Neural cell (in vitro differentiated cells): Measurements from ENCODE around the gene PCDHGC4. TPM values are rescaled to one million over a fixed set of nuclear protein-coding genes. Genes with fewer than 3 reads are reported as not detected.

Source experiments
- H2AFZ ChIP-seq: fragments of 200-600, 300-800 bp; sonication (generic), shearing (Covaris generic); 2 replicates; pipeline ENCODE4 v1.6.0; 2014; ENCODE audit warnings: low read depth, mild to moderate bottlenecking, antibody characterized with exemption, low read length, moderate library complexity
- H3F3A ChIP-seq: fragments of 200-600 bp; shearing (Covaris generic); 2 replicates; pipeline ENCODE4 v1.6.1; 2016; ENCODE audit warnings: mild to moderate bottlenecking, moderate library complexity, mixed read lengths, antibody characterized with exemption, low read length; ENCODE audit not compliant: insufficient read depth, poor library complexity, severe bottlenecking
- H3K27ac ChIP-seq: fragments of 200-600, 300-800 bp; sonication (generic), shearing (Covaris generic); 2 replicates; pipeline ENCODE4 v1.5.1; 2014; ENCODE audit warnings: mild to moderate bottlenecking, low read length, moderate library complexity
- H3K27me3 ChIP-seq: fragments of 300-800, 200-600 bp; sonication (generic), shearing (Covaris generic); 2 replicates; pipeline ENCODE4 v1.6.0; 2014; ENCODE audit warnings: mild to moderate bottlenecking, low read depth, low read length, moderate library complexity; ENCODE audit not compliant: insufficient read depth
- H3K36me3 ChIP-seq: fragments of 300-800, 200-600 bp; sonication (generic), shearing (Covaris generic); 2 replicates; pipeline ENCODE4 v1.5.1; 2014; ENCODE audit warnings: mild to moderate bottlenecking, antibody characterized with exemption, low read length, moderate library complexity; ENCODE audit not compliant: insufficient read depth
- H3K4me2 ChIP-seq: fragments of 300-800, 200-600 bp; sonication (generic), shearing (Covaris generic); 2 replicates; pipeline ENCODE4 v1.6.0; 2014; ENCODE audit warnings: mild to moderate bottlenecking, low read length
- H3K4me3 ChIP-seq: fragments of 300-800, 200-600 bp; sonication (generic), shearing (Covaris generic); 2 replicates; pipeline ENCODE4 v1.5.1; 2014; ENCODE audit warnings: mild to moderate bottlenecking, low read length, moderate library complexity
- H3K79me2 ChIP-seq: fragments of 200-600 bp; shearing (Covaris generic); replicated peaks from 2 replicates; pipeline ENCODE4 v1.6.0; 2014; ENCODE audit warnings: mild to moderate bottlenecking, low read length, moderate library complexity; ENCODE audit not compliant: insufficient read depth
- H3K9ac ChIP-seq: fragments of 300-800, 200-600 bp; sonication (generic), shearing (Covaris generic); 2 replicates; pipeline ENCODE4 v1.6.1; 2016; ENCODE audit warnings: mild to moderate bottlenecking, low read length, mixed read lengths
- H3K9me2 ChIP-seq: fragments of 200-600 bp; shearing (Covaris generic); 2 replicates; pipeline ENCODE4 v1.6.1; 2016; ENCODE audit warnings: mild to moderate bottlenecking, low read length, mixed read lengths; ENCODE audit not compliant: insufficient read depth
- H3K9me3 ChIP-seq: fragments of 200-600, 300-800 bp; sonication (generic), shearing (Covaris generic); 2 replicates; pipeline ENCODE4 v1.6.1; 2016; ENCODE audit warnings: mild to moderate bottlenecking, mixed run types, low read length, moderate library complexity, mixed read lengths
- H4K20me1 ChIP-seq: fragments of 200-600 bp; shearing (Covaris generic); 2 replicates; pipeline ENCODE4 v1.6.1; 2016; ENCODE audit warnings: mild to moderate bottlenecking, mixed run types; ENCODE audit not compliant: insufficient read depth
- EP300 ChIP-seq: fragments of 450-650 bp; conservative IDR thresholded peaks from 2 replicates; pipeline ENCODE4 v1.6.1; 2014; ENCODE audit warnings: antibody characterized with exemption, mild to moderate bottlenecking, moderate library complexity; ENCODE audit not compliant: poor library complexity, severe bottlenecking
- EZH2 ChIP-seq: fragments of 200-600, 300-800 bp; shearing (Covaris generic), sonication (generic); IDR thresholded peaks from 2 replicates; pipeline ENCODE4 v1.6.1; 2014; ENCODE audit warnings: antibody characterized with exemption, low read length, borderline replicate concordance, mild to moderate bottlenecking; ENCODE audit not compliant: insufficient read depth, poor library complexity, severe bottlenecking
- RAD21 ChIP-seq: fragments of 450-650 bp; conservative IDR thresholded peaks from 2 replicates; pipeline ENCODE4 v1.6.1; 2014; ENCODE audit warnings: antibody characterized with exemption, mild to moderate bottlenecking, moderate library complexity
- SMC3 ChIP-seq: fragments of 450-650 bp; conservative IDR thresholded peaks from 2 replicates; pipeline ENCODE4 v1.6.1; 2014; ENCODE audit warnings: antibody characterized with exemption, mild to moderate bottlenecking, moderate library complexity; ENCODE audit not compliant: poor library complexity
- TAF1 ChIP-seq: IDR thresholded peaks from 2 replicates; pipeline ENCODE4 v1.6.1; 2012; ENCODE audit warnings: low read depth
- polyA plus RNA-seq: library from polyadenylated mRNA; depleted of rRNA; stranded (reverse); fragments of >200 nt; gene quantifications from 2 replicates; pipeline ENCODE4 v1.2.3, GENCODE V29; 2014
- TF ChIP-seq, protein P1 (sequence below): IDR thresholded peaks from 2 replicates; pipeline ENCODE4 v1.6.1; 2012; ENCODE audit warnings: borderline replicate concordance
- TF ChIP-seq, protein P2 (sequence below): fragments of 450-650 bp; IDR thresholded peaks from 2 replicates; pipeline ENCODE4 v1.5.1; 2014; ENCODE audit warnings: antibody characterized with exemption, mild to moderate bottlenecking, moderate library complexity; ENCODE audit not compliant: poor library complexity, severe bottlenecking

PCDHGC4 gene
- polyA plus RNA-seq, 1 donor from 2014 or later, result 4.3 TPM

GRCh38 chr5:141495453-141495811, 10.6 kb downstream of the PCDHGC4 start:
- Histone ChIP-seq H3K4me3 (peak overlapping the region; percentile 58), H3K4me2 (no peak overlapping the region), H3K9ac (peak overlapping the region; percentile 71)

GRCh38 chr5:141496038-141496437, 11.2 kb downstream of the PCDHGC4 start:
- Histone ChIP-seq H3K79me2 (peaks cover 9% of the 10 kb centered on the region), H3K4me3 (no peak overlapping the region), H3K9me2 (no peaks in the 10 kb centered on the region), H3K27ac (no peak overlapping the region), H3K36me3 (peaks cover 16% of the 10 kb centered on the region), H4K20me1 (no peaks in the 10 kb centered on the region), H2AFZ (no peak overlapping the region), H3K27me3 (no peaks in the 10 kb centered on the region), H3K4me2 (no peak overlapping the region), H3F3A (no peaks in the 10 kb centered on the region), H3K9ac (no peak overlapping the region), H3K9me3 (peaks cover 18% of the 10 kb centered on the region)
- TF ChIP-seq SMC3, result no peak
- TF ChIP-seq TAF1, result no peak
- TF ChIP-seq EP300, result no peak
- no peak for TF ChIP-seq RAD21
- TF ChIP-seq EZH2, result no peak
- TF ChIP-seq, protein P1, sequence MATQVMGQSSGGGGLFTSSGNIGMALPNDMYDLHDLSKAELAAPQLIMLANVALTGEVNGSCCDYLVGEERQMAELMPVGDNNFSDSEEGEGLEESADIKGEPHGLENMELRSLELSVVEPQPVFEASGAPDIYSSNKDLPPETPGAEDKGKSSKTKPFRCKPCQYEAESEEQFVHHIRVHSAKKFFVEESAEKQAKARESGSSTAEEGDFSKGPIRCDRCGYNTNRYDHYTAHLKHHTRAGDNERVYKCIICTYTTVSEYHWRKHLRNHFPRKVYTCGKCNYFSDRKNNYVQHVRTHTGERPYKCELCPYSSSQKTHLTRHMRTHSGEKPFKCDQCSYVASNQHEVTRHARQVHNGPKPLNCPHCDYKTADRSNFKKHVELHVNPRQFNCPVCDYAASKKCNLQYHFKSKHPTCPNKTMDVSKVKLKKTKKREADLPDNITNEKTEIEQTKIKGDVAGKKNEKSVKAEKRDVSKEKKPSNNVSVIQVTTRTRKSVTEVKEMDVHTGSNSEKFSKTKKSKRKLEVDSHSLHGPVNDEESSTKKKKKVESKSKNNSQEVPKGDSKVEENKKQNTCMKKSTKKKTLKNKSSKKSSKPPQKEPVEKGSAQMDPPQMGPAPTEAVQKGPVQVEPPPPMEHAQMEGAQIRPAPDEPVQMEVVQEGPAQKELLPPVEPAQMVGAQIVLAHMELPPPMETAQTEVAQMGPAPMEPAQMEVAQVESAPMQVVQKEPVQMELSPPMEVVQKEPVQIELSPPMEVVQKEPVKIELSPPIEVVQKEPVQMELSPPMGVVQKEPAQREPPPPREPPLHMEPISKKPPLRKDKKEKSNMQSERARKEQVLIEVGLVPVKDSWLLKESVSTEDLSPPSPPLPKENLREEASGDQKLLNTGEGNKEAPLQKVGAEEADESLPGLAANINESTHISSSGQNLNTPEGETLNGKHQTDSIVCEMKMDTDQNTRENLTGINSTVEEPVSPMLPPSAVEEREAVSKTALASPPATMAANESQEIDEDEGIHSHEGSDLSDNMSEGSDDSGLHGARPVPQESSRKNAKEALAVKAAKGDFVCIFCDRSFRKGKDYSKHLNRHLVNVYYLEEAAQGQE, result no peak
- TF ChIP-seq, protein P2, sequence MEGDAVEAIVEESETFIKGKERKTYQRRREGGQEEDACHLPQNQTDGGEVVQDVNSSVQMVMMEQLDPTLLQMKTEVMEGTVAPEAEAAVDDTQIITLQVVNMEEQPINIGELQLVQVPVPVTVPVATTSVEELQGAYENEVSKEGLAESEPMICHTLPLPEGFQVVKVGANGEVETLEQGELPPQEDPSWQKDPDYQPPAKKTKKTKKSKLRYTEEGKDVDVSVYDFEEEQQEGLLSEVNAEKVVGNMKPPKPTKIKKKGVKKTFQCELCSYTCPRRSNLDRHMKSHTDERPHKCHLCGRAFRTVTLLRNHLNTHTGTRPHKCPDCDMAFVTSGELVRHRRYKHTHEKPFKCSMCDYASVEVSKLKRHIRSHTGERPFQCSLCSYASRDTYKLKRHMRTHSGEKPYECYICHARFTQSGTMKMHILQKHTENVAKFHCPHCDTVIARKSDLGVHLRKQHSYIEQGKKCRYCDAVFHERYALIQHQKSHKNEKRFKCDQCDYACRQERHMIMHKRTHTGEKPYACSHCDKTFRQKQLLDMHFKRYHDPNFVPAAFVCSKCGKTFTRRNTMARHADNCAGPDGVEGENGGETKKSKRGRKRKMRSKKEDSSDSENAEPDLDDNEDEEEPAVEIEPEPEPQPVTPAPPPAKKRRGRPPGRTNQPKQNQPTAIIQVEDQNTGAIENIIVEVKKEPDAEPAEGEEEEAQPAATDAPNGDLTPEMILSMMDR, result no peak

More at GRCh38 chr5:141495453-141495811, 10.6 kb downstream of the PCDHGC4 start:
- Histone ChIP-seq H2AFZ (no peak overlapping the region), H3K27ac (no peak overlapping the region), H3K36me3 (peaks cover 22% of the 10 kb centered on the region), H3K27me3 (no peaks in the 10 kb centered on the region), H3F3A (no peaks in the 10 kb centered on the region), H3K9me3 (peaks cover 24% of the 10 kb centered on the region), H3K79me2 (peaks cover 9% of the 10 kb centered on the region), H4K20me1 (no peaks in the 10 kb centered on the region), H3K9me2 (no peaks in the 10 kb centered on the region)
- TF ChIP-seq, protein P2, result no peak
